ENCODE data around the gene POLR1E. TPM values are rescaled to one million over a fixed set of nuclear protein-coding genes. Genes with fewer than 3 reads are reported as not detected.

POLR1E gene
- total RNA-seq, 2 experiments from 2014 or later, result 60.7 to 62.9 TPM

DNA sequence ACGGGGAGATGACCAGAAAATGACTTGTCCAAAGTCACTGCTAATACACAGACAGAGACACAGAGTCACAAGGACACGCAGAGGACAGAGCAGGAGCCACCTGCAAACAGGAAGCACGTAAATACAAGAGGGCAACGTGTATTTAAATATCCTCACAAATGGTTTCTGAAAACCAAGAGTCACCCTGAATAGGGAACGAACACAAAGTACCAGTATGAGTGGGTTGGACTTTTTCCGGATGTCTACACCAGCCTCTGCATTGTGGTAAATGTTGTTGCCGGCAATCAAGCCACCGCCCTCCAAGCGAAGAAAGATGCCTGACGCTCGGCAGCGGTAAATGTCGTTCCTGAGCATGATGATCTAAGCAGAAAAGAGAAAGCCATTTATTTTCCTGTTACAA lies 46.0 kb downstream of the POLR1E start:
- peaks cover 6% of the 10 kb centered on the region for H3K36me3 Mint-ChIP-seq (ENCODE audit: low read depth)
- intact Hi-C loops (cut with micrococcal nuclease), result no loop called here
- H3K27ac Mint-ChIP-seq, result no peak overlapping the region
- H3K4me3 Mint-ChIP-seq, result no peak overlapping the region
- H3K9me3 Mint-ChIP-seq, result no peaks in the 10 kb centered on the region
- peaks cover 3% of the 10 kb centered on the region for H3K4me1 Mint-ChIP-seq (ENCODE audit: low read depth)
- no peak for DNase-seq
- CTCF ChIA-PET, result no interaction called here
- no peaks in the 10 kb centered on the region for H3K27me3 Mint-ChIP-seq (ENCODE audit: low read depth)

DNA sequence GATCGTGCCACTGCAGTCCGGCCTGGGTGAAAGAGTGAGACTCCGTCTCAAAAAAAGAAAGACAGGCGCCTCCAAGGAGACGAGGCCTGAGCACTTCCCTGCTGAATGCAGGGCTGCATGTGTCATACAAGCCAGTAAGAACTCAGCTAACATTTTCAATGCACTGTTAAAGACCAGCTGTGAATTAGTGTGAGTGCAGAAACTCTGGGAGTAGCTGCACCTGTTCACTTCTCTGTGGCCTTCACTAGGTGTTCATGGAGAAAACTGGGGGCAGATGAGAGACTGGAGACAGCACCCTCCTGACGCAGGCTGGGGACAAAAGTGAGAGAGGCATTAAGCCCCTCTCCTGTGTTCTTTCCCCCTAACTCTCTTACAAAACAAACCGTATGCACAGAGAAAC lies 48.7 kb downstream of the POLR1E start:
- H3K36me3 Mint-ChIP-seq (ENCODE audit: low read depth), result peaks cover 1% of the 10 kb centered on the region
- H3K9me3 Mint-ChIP-seq, result no peaks in the 10 kb centered on the region
- H3K27ac Mint-ChIP-seq, result no peak overlapping the region
- CTCF ChIA-PET, result interaction anchor here (0.6 kb wide), 1 partner anchor 259 kb away, joined by 3 read pairs; no protein-coding TSS in a partner anchor
- H3K4me1 Mint-ChIP-seq (ENCODE audit: low read depth), result no peaks in the 10 kb centered on the region
- no peak overlapping the region for H3K4me3 Mint-ChIP-seq
- intact Hi-C loops (cut with micrococcal nuclease), result no loop called here
- no peaks in the 10 kb centered on the region for H3K27me3 Mint-ChIP-seq (ENCODE audit: low read depth)
- DNase-seq, result no peak

DNA sequence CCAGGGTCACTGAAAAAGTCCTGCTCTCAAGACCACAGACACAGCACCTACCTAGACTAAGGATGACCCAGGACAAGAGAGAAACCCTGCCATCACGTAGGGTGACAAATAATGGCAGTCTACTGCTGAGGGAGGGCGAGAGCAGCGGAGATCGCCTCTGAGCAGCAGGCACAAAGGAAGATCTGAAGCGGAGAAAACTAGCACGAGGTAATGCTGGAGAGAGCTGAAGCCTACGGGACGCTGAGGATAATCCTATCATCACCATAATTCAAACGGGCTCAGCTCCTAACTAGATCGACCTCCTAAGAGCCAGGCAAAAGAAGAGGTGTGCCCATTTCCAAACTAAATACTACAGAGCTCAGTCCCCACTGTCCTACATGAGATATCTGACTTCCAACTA lies 49.2 kb downstream of the POLR1E start:
- Mint-ChIP-seq H3K27ac (no peak overlapping the region), H3K9me3 (no peaks in the 10 kb centered on the region), H3K36me3 (ENCODE audit: low read depth) (peaks cover 1% of the 10 kb centered on the region), H3K27me3 (ENCODE audit: low read depth) (no peaks in the 10 kb centered on the region), H3K4me1 (ENCODE audit: low read depth) (no peaks in the 10 kb centered on the region), H3K4me3 (no peak overlapping the region)
- CTCF ChIA-PET, result interaction anchor here (0.6 to 0.8 kb wide), 3 partner anchors 10 to 494 kb away, joined by 3 to 4 read pairs (median 3); no protein-coding TSS in a partner anchor
- DNase-seq, result no peak
- intact Hi-C loops (cut with micrococcal nuclease), result no loop called here

DNA sequence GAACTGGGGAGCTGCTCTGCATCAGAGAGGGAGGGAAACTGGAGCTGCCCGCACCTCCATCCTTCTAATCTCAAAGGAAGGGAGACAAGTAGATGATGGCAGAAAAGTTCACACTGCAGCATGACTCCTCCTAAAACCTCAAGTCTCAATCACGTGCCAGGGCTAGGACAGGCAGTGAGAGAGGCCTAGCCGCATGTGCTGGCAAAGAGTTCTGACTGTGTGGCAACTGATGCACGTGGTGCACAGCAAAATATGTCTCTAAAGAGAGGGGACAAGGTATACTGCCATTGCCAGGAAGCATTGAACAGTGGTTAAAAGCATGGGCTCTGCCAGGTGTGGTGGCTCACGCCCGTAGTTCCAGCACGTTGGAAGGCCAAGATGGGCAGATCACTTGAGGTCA lies 52.4 kb downstream of the POLR1E start:
- Mint-ChIP-seq H3K4me3 (no peak overlapping the region), H3K27ac (no peak overlapping the region), H3K27me3 (ENCODE audit: low read depth) (no peaks in the 10 kb centered on the region), H3K9me3 (no peaks in the 10 kb centered on the region), H3K4me1 (ENCODE audit: low read depth) (no peaks in the 10 kb centered on the region), H3K36me3 (ENCODE audit: low read depth) (peaks cover 3% of the 10 kb centered on the region)
- CTCF ChIA-PET, result interaction anchor here (0.7 kb wide), 1 partner anchor 823 kb away, joined by 4 read pairs; no protein-coding TSS in a partner anchor
- no peak for DNase-seq
- intact Hi-C loops (cut with micrococcal nuclease), result no loop called here

DNA sequence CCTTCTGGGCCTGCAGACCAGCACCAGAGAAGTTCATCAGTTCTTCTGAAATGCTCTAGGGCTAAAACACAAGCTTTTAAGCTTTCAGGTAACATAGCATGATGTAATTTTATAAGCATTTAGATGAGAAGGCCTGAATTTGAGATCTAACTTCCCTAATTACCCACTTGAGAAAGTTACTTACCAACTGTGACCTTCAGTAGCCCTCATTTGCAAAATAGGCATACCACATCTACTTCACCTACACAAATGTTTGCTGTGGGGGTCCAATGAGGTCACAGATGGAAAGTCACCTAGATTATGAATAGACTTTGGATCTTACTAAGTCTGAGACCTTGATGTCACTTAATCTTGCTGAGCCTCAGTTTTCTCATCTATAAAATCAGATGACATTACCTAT lies 53.9 kb downstream of the POLR1E start:
- H3K4me1 Mint-ChIP-seq (ENCODE audit: low read depth), result no peaks in the 10 kb centered on the region

DNA sequence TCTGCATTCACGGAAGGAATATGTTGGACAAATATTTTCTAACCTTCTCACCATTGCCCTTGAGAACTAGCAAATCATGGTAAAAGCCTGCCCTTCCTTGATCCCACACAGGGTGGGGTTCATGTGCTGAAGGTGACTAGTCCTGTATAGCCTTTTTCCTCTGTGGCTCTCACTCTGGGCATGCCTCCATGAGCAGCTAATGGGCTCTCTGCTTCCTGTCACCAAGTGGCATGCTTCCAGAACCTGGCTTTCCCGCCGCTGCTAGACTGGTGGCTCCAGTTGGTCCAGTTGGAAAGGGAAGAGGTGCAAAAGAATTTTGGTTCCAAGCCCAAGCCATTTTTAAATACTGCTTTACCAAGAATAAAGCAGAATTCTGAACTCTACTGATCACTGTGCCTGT lies 54.9 kb downstream of the POLR1E start:
- no peak overlapping the region for H3K27ac Mint-ChIP-seq

More for the DNA sequence above, 53.9 kb downstream of the POLR1E start:
- no peak overlapping the region for H3K27ac Mint-ChIP-seq
- CTCF ChIA-PET, result no interaction called here
- H3K9me3 Mint-ChIP-seq, result no peaks in the 10 kb centered on the region
- no peaks in the 10 kb centered on the region for H3K27me3 Mint-ChIP-seq (ENCODE audit: low read depth)
- H3K36me3 Mint-ChIP-seq (ENCODE audit: low read depth), result peaks cover 3% of the 10 kb centered on the region
- DNase-seq, result no peak
- no peak overlapping the region for H3K4me3 Mint-ChIP-seq
- intact Hi-C loops (cut with micrococcal nuclease), result no loop called here

DNA sequence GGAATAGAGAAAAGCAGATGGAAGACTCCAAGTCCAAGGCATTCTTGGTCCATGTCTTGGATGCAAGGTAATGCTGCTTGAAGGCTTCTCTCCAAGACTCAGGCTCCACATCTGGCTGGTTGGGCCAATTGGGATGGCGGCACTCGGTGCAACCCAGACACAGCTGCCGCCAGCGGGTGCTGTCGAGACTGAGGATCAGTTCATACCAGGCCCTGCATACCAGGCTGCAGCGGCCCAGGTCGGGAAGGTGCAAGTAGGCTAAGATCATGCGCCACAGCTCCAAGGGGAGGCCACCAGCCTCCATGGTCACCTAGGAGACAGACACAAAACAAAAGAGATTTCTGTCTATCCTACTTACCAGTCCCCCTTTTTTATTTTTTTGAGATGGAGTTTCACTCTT lies 55.7 kb downstream of the POLR1E start:
- no peak overlapping the region for H3K4me3 Mint-ChIP-seq
- H3K27ac Mint-ChIP-seq, result no peak overlapping the region
- DNase-seq, result no peak
- no peaks in the 10 kb centered on the region for H3K9me3 Mint-ChIP-seq
- no peaks in the 10 kb centered on the region for H3K27me3 Mint-ChIP-seq (ENCODE audit: low read depth)
- no peaks in the 10 kb centered on the region for H3K4me1 Mint-ChIP-seq (ENCODE audit: low read depth)
- CTCF ChIA-PET, result no interaction called here
- peaks cover 3% of the 10 kb centered on the region for H3K36me3 Mint-ChIP-seq (ENCODE audit: low read depth)
- intact Hi-C loops (cut with micrococcal nuclease), result no loop called here

More for the DNA sequence above, 54.9 kb downstream of the POLR1E start:
- Mint-ChIP-seq H3K36me3 (ENCODE audit: low read depth) (peaks cover 3% of the 10 kb centered on the region), H3K4me3 (no peak overlapping the region), H3K4me1 (ENCODE audit: low read depth) (no peaks in the 10 kb centered on the region), H3K27me3 (ENCODE audit: low read depth) (no peaks in the 10 kb centered on the region), H3K9me3 (no peaks in the 10 kb centered on the region)
- intact Hi-C loops (cut with micrococcal nuclease), result no loop called here
- no peak for DNase-seq
- CTCF ChIA-PET, result no interaction called here

DNA sequence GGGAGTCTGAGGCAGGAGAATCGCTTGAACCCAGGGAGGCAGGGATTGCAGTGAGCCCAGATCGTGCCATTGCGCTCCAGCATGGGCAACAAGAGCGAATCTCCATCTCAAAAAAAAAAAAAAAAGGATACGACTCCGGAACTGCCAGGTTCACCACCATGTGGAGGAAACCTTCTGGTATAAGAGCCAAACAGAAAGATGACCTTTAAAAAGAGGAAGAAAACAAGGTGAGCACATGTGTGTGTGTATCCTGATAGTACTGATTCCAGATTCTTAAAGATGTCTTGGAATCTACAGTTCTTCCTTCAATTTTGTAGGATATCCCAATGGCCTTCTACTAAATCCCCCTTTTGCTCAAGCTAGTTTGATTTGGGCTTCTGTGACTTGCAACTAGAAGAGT lies 56.7 kb downstream of the POLR1E start:
- no peak overlapping the region for H3K4me3 Mint-ChIP-seq
- no peak overlapping the region for H3K27ac Mint-ChIP-seq
- H3K36me3 Mint-ChIP-seq (ENCODE audit: low read depth), result peaks cover 3% of the 10 kb centered on the region
- H3K9me3 Mint-ChIP-seq, result no peaks in the 10 kb centered on the region
- no peak for DNase-seq
- no peaks in the 10 kb centered on the region for H3K4me1 Mint-ChIP-seq (ENCODE audit: low read depth)
- intact Hi-C loops (cut with micrococcal nuclease), result no loop called here
- H3K27me3 Mint-ChIP-seq (ENCODE audit: low read depth), result no peaks in the 10 kb centered on the region
- CTCF ChIA-PET, result no interaction called here

DNA sequence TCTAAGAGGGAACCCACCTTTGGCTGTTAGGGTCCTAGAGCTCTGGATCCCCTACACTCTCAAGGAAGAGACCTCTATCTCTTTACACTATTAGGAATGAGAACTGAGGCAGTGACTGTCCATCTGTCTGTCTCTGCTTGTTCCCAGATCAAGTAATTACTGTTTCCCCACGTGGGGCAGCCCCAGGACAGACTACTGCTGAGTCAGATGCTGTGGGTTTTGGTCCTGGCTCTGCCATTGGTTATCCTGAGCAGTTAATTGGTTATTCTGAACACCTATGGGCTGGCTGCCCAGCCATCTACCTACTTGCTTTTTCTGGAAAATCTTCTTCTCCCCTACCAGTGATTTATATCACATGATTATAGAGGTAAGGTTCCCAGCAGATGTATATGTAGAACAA lies 57.1 kb downstream of the POLR1E start:
- Mint-ChIP-seq H3K36me3 (ENCODE audit: low read depth) (peaks cover 3% of the 10 kb centered on the region), H3K27me3 (ENCODE audit: low read depth) (no peaks in the 10 kb centered on the region), H3K4me3 (no peak overlapping the region), H3K4me1 (ENCODE audit: low read depth) (no peaks in the 10 kb centered on the region), H3K27ac (no peak overlapping the region), H3K9me3 (no peaks in the 10 kb centered on the region)
- peak; percentile 20 for DNase-seq
- CTCF ChIA-PET, result no interaction called here
- intact Hi-C loops (cut with micrococcal nuclease), result no loop called here

DNA sequence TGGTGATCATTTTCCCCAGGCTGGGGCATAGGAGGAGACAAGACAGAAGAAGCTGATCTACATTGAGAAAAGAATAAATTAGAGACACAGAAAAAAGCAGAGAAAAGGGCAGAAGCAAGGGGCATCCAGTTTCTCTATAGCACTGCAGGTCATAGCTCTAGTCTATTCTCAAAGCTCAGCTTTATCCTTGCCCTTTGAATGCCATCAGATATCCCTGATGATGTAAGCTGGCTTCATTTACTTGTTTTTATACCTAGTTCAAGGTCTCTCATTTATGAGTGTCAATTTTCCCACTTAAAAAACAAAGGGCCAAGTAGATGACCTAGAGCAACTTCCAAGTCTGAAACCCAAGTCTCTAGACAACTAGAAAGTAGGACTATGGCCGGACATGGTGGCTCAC lies 57.7 kb downstream of the POLR1E start:
- intact Hi-C loops (cut with micrococcal nuclease), result no loop called here
- no peak for DNase-seq
- H3K9me3 Mint-ChIP-seq, result no peaks in the 10 kb centered on the region
- H3K27me3 Mint-ChIP-seq (ENCODE audit: low read depth), result no peaks in the 10 kb centered on the region
- no peaks in the 10 kb centered on the region for H3K4me1 Mint-ChIP-seq (ENCODE audit: low read depth)
- no peak overlapping the region for H3K27ac Mint-ChIP-seq
- peaks cover 3% of the 10 kb centered on the region for H3K36me3 Mint-ChIP-seq (ENCODE audit: low read depth)
- no peak overlapping the region for H3K4me3 Mint-ChIP-seq
- CTCF ChIA-PET, result no interaction called here

DNA sequence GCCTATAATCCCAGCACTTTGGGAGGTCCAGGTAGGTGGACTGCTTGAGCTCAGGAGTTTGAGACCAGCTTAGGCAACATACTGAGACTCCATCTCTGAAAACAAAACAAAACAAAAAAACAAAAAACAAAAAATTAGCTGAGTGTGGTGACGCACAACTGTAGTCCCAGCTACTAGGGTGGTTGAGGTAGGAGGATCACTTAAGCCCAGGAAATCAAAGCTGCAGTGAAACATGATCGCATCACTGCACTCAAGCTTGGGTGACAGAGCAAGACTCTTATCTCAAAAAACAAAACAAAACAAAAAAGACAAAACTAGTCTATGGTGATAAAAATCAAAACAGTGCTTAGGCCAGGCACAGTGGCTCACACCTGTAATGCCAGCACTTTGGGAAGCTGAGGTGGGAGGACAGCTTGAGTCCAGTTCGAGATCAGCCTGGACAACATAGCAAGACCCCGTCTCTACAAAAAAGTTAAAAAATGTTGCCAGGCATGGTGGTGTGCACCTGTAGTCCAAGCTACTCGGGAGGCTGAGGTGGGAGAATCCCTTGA lies 61.7 kb downstream of the POLR1E start:
- H3K4me3 Mint-ChIP-seq, result no peak overlapping the region
- no peaks in the 10 kb centered on the region for H3K4me1 Mint-ChIP-seq (ENCODE audit: low read depth)
- no peaks in the 10 kb centered on the region for H3K9me3 Mint-ChIP-seq
- H3K27me3 Mint-ChIP-seq (ENCODE audit: low read depth), result no peaks in the 10 kb centered on the region
- intact Hi-C loops (cut with micrococcal nuclease), result no loop called here
- no peak overlapping the region for H3K27ac Mint-ChIP-seq
- CTCF ChIA-PET, result no interaction called here
- H3K36me3 Mint-ChIP-seq (ENCODE audit: low read depth), result no peaks in the 10 kb centered on the region
- DNase-seq, result no peak

DNA sequence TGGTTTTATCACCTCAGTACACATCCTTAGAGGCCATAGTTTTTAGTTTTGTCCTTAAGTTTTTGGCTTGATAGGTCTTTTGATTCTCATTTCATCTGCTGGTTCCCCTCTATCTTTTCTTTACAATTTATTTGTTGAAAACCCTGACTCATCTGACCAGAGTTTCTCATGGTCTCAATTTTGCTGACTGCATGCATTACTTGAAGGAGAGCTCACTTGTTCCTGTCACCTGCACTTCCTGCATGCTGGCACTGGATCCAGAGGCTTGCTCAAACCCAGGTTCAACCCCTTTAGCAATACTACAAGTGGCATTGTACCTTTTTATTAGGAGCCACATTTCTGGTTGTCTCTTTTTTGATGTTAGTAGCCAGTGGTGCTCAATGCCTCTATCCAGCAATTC lies 63.8 kb downstream of the POLR1E start:
- no peaks in the 10 kb centered on the region for H3K4me1 Mint-ChIP-seq (ENCODE audit: low read depth)
- no peak for DNase-seq
- H3K27ac Mint-ChIP-seq, result no peak overlapping the region
- H3K36me3 Mint-ChIP-seq (ENCODE audit: low read depth), result no peaks in the 10 kb centered on the region
- intact Hi-C loops (cut with micrococcal nuclease), result no loop called here
- no peak overlapping the region for H3K4me3 Mint-ChIP-seq
- H3K9me3 Mint-ChIP-seq, result no peaks in the 10 kb centered on the region
- CTCF ChIA-PET, result no interaction called here
- no peaks in the 10 kb centered on the region for H3K27me3 Mint-ChIP-seq (ENCODE audit: low read depth)

DNA sequence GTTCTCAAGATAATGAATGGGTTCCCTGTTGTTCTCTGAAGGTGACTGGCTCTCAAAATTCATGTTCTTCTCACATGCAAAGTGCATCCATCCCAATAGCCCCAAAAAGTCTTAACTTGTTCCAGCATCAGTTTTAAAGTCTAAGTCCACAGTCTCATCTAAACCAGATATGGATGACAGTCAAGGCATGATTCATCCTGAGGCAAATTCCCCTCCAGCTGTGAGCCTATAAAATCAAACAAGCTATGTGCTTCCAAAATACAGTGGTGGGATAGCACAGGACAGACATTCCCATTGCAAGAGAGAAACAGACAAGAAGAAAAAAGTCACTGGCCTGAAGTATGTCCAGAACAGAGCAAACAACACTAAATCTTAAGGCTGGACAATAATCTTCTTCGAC lies 65.0 kb downstream of the POLR1E start:
- Mint-ChIP-seq H3K9me3 (no peaks in the 10 kb centered on the region), H3K27ac (no peak overlapping the region), H3K4me3 (no peak overlapping the region), H3K36me3 (ENCODE audit: low read depth) (no peaks in the 10 kb centered on the region), H3K27me3 (ENCODE audit: low read depth) (no peaks in the 10 kb centered on the region), H3K4me1 (ENCODE audit: low read depth) (no peaks in the 10 kb centered on the region)
- CTCF ChIA-PET, result no interaction called here
- no peak for DNase-seq
- intact Hi-C loops (cut with micrococcal nuclease), result no loop called here

DNA sequence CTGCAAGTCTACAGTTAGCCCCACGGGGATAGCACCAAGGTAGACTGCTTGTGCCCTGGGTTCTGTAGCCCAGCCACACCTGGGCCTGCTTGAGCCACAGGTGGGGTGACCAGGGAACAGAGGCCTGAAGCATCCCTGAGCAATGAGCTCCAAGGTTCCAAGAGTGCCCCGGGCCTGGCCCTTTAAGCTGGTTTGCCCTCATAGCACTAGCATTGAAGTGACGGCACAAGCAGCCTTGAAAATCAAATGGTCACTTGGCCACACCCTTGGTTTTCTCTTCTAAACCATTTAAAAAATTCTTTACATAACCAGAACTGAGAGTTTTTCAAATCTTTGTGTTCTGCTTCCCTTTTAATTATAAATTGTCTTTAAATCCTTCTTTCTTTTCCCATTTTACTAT lies 65.7 kb downstream of the POLR1E start:
- Mint-ChIP-seq H3K27ac (no peak overlapping the region), H3K4me3 (no peak overlapping the region), H3K9me3 (no peaks in the 10 kb centered on the region), H3K27me3 (ENCODE audit: low read depth) (no peaks in the 10 kb centered on the region), H3K4me1 (ENCODE audit: low read depth) (no peaks in the 10 kb centered on the region), H3K36me3 (ENCODE audit: low read depth) (no peaks in the 10 kb centered on the region)
- CTCF ChIA-PET, result no interaction called here
- intact Hi-C loops (cut with micrococcal nuclease), result no loop called here
- DNase-seq, result no peak

All from activated naive CD4-positive, alpha-beta T cell treated with anti-CD3 and anti-CD28 coated beads for 36 hours (primary cell).